A549 (cell line): ENCODE results near the gene HSPH1. TPM values are rescaled to one million over a fixed set of nuclear protein-coding genes. Genes with fewer than 3 reads are reported as not detected.

ENCODE experiments used
- ATAC-seq, 2 experiments: fragments of 200-7000 bp in 1 of 2; fragments of >200 bp in 1 of 2; cut with Nextera tagmentation in 1 of 2; cut with Tn5 transposase in 1 of 2; 3 replicates each; pipeline versions ENCODE4 v1.8.0 to v1.9.1; 2018 to 2020; ENCODE audit warnings: mild to moderate bottlenecking in 1 of 2, moderate library complexity in 1 of 2
- CTCF ChIA-PET: fragments of 300-600 bp; sonication (Branson Sonifier 250); formaldehyde crosslinking; extraction: SDS; loops from one replicate; lab custom pipeline; 2021; ENCODE audit warnings: antibody characterized with exemption, inconsistent platforms; lab: Yijun Ruan, JAX
- POLR2A ChIA-PET: fragments of 350-600 bp; formaldehyde crosslinking; extraction: SDS; loops from one replicate; lab custom pipeline; 2021; ENCODE audit warnings: antibody characterized with exemption, inconsistent platforms; lab: Yijun Ruan, JAX
- DNase-seq, 2 experiments: peaks; one replicate each; pipeline versions ENCODE4 v3.0.0 to v3.0.0-alpha.2; 2011 to 2016; ENCODE audit warnings: low read depth in 1 of 2, low spot score in 1 of 2
- FAIRE-seq: peaks from 2 replicates; lab custom pipeline; 2011; peaks lifted over from hg19 to GRCh38; lab: Jason Lieb, UNC
- H3K27ac ChIP-seq, 2 experiments: fragments of >200 bp; sonication (Bioruptor Twin); formaldehyde crosslinking; 3 replicates each; pipeline ENCODE4 v1.5.1; 2016 to 2017
- H3K4me1 ChIP-seq: fragments of >200 bp; sonication (Bioruptor Twin); formaldehyde crosslinking; 3 replicates; pipeline ENCODE4 v1.6.1; 2016
- H3K4me2 ChIP-seq: fragments of >200 bp; sonication (Bioruptor Twin); formaldehyde crosslinking; 3 replicates; pipeline ENCODE4 v1.6.1; 2016
- H3K4me3 ChIP-seq: fragments of >200 bp; sonication (Bioruptor Twin); formaldehyde crosslinking; 3 replicates; pipeline ENCODE4 v1.5.1; 2016
- H3K9me3 ChIP-seq: fragments of >200 bp; sonication (Bioruptor Twin); formaldehyde crosslinking; 3 replicates; pipeline ENCODE4 v1.6.1; 2016
- CBX2 ChIP-seq: fragments of 200-600 bp; sonication (generic); IDR thresholded peaks from 2 replicates; pipeline ENCODE4 v1.6.1; 2016; ENCODE audit warnings: low read depth, mild to moderate bottlenecking, borderline replicate concordance
- CBX8 ChIP-seq: fragments of 200-600 bp; sonication (generic); IDR thresholded peaks from 2 replicates; pipeline ENCODE4 v1.6.1; 2016
- CEBPB ChIP-seq, 2 experiments: fragments of >200 bp in 1 of 2; sonication (Bioruptor Twin) in 1 of 2; formaldehyde crosslinking in 1 of 2; IDR thresholded peaks; 2 replicates each; pipeline ENCODE4 v1.6.1; 2012 to 2016
- EP300 ChIP-seq, 2 experiments: fragments of >200 bp; sonication (Bioruptor Twin); formaldehyde crosslinking; IDR thresholded peaks; 2 replicates in 1 of 2; 3 replicates in 1 of 2; pipeline ENCODE4 v1.6.1; 2016 to 2017
- ESRRA ChIP-seq: fragments of 150-350 bp; IDR thresholded peaks from 2 replicates; pipeline ENCODE4 v1.6.1; 2014; ENCODE audit warnings: mild to moderate bottlenecking, low read length, borderline replicate concordance
- FOSB ChIP-seq: fragments of 250-450 bp; sonication (Bioruptor Pico); IDR thresholded peaks from 2 replicates; pipeline ENCODE4 v1.5.0; 2020; ENCODE audit warnings: mild to moderate bottlenecking, moderate library complexity
- FOSL2 ChIP-seq, 2 experiments: fragments of 450-650 bp in 1 of 2; fragments of >200 bp in 1 of 2; sonication (Bioruptor Twin) in 1 of 2; formaldehyde crosslinking; IDR thresholded peaks; 2 replicates each; pipeline versions ENCODE4 v1.5.0 to v1.6.1; 2016 to 2020; ENCODE audit warnings: mild to moderate bottlenecking in 1 of 2, moderate library complexity in 1 of 2
- JUN ChIP-seq, 2 experiments: fragments of >200 bp; sonication (Bioruptor Twin); formaldehyde crosslinking; IDR thresholded peaks; 2 replicates in 1 of 2; 3 replicates in 1 of 2; pipeline ENCODE4 v1.6.1; 2016 to 2017
- KDM5A ChIP-seq: fragments of 200-600 bp; sonication (generic); IDR thresholded peaks from 2 replicates; pipeline ENCODE4 v1.6.1; 2016; ENCODE audit warnings: antibody characterized with exemption, mild to moderate bottlenecking
- MAFK ChIP-seq: fragments of 450-650 bp; IDR thresholded peaks from 2 replicates; pipeline ENCODE4 v1.6.1; 2014; ENCODE audit not compliant: partially characterized antibody
- NFE2L2 ChIP-seq: fragments of 150-350 bp; conservative IDR thresholded peaks from 2 replicates; pipeline ENCODE4 v1.6.1; 2014; ENCODE audit warnings: low read length
- RAD21 ChIP-seq, 2 experiments: fragments of >200 bp in 1 of 2; sonication (Bioruptor Twin) in 1 of 2; formaldehyde crosslinking in 1 of 2; IDR thresholded peaks in 1 of 2; conservative IDR thresholded peaks in 1 of 2; 2 replicates in 1 of 2; 3 replicates in 1 of 2; pipeline ENCODE4 v1.6.1; 2012 to 2018; ENCODE audit warnings: inconsistent platforms in 1 of 2
- RFX5 ChIP-seq: fragments of 450-650 bp; IDR thresholded peaks from 2 replicates; pipeline ENCODE4 v1.7.1; 2014; ENCODE audit warnings: antibody characterized with exemption, mild to moderate bottlenecking, moderate library complexity
- SMC3 ChIP-seq: fragments of >200 bp; sonication (Bioruptor Twin); formaldehyde crosslinking; IDR thresholded peaks from 3 replicates; pipeline ENCODE4 v1.6.1; 2018; ENCODE audit warnings: inconsistent platforms
- TFCP2L1 ChIP-seq: fragments of 250-450 bp; sonication (Bioruptor Pico); IDR thresholded peaks from 2 replicates; pipeline ENCODE4 v1.5.0; 2021; ENCODE audit warnings: mild to moderate bottlenecking
- ZSCAN20 ChIP-seq: fragments of 250-450 bp; sonication (Bioruptor Pico); IDR thresholded peaks from 2 replicates; pipeline ENCODE4 v1.8.0; 2022; ENCODE audit warnings: mild to moderate bottlenecking, moderate library complexity
- WGBS: methylation state at CpG from one replicate; pipeline ENCODE4 v1.1.6; 2017; ENCODE audit errors: missing lambda C conversion rate; 5-methylcytosine and 5-hydroxymethylcytosine counted together
- polyA plus RNA-seq, 4 experiments: library from polyadenylated mRNA; depleted of rRNA in 3 of 4; stranded (reverse); fragments of >200 nt; fragmentation: RNase III in 1 of 4; extraction: RNeasy Plus Mini Kit Qiagen cat#74134 plus additional on column Dnase treatment in 1 of 4; gene quantifications; 2 replicates in 3 of 4; 3 replicates in 1 of 4; pipeline ENCODE4 v1.2.3, GENCODE V29; 2011 to 2017
- TF ChIP-seq, protein P1 (sequence below): fragments of 200-600 bp; sonication (generic); IDR thresholded peaks from 2 replicates; pipeline ENCODE4 v1.6.1; 2016; ENCODE audit warnings: antibody characterized with exemption, mild to moderate bottlenecking, moderate library complexity

The HSPH1 gene
- polyA plus RNA-seq, 2 of the 4 experiments (the other 2 are of a cell fraction) = 110 to 141 TPM

DNA sequence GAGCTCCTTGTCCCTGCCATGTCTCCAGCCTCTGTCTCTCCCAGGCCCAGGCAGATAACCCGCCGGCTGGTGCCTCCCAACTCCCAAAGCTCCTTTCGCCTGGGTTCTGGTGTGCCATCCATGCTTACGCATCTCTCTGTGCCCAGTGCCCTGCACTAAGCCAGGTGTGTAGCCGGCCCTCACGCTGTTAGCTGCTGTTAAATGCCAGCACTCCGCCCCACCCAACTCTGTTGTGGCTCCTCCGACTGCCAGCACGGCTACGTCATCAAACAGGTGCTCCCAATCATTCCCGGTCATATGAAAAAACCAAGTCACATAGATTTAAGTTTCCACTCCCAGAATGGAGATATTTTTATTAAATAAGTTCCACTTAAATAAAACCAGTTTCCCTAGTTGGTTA is 7.0 kb upstream of the HSPH1 start:
- FAIRE-seq (no peak), ATAC-seq (no peak), DNase-seq (no peak)
- Histone ChIP-seq H3K4me1 (peaks cover 46% of the 10 kb centered on the region), H3K9me3 (no peaks in the 10 kb centered on the region), H3K27ac (peak overlapping the region; percentile 37 to 54; a peak in 3 of 6 replicates), H3K4me2 (no peak overlapping the region), H3K4me3 (no peak overlapping the region)
- TF ChIP-seq CBX8 (no peak), KDM5A (no peak), RFX5 (no peak), RAD21 (conservative IDR thresholded peaks at IDR 0.05 in 1 of 2, IDR thresholded peaks at IDR 0.05 in 1 of 2) (no peak), SMC3 (no peak), CEBPB (IDR thresholded peaks at IDR 0.05) (no peak), FOSB (CRISPR knock-in tag) (no peak), MAFK (no peak), TFCP2L1 (CRISPR knock-in tag) (no peak), ESRRA (no peak)
- TF ChIP-seq, protein P1, sequence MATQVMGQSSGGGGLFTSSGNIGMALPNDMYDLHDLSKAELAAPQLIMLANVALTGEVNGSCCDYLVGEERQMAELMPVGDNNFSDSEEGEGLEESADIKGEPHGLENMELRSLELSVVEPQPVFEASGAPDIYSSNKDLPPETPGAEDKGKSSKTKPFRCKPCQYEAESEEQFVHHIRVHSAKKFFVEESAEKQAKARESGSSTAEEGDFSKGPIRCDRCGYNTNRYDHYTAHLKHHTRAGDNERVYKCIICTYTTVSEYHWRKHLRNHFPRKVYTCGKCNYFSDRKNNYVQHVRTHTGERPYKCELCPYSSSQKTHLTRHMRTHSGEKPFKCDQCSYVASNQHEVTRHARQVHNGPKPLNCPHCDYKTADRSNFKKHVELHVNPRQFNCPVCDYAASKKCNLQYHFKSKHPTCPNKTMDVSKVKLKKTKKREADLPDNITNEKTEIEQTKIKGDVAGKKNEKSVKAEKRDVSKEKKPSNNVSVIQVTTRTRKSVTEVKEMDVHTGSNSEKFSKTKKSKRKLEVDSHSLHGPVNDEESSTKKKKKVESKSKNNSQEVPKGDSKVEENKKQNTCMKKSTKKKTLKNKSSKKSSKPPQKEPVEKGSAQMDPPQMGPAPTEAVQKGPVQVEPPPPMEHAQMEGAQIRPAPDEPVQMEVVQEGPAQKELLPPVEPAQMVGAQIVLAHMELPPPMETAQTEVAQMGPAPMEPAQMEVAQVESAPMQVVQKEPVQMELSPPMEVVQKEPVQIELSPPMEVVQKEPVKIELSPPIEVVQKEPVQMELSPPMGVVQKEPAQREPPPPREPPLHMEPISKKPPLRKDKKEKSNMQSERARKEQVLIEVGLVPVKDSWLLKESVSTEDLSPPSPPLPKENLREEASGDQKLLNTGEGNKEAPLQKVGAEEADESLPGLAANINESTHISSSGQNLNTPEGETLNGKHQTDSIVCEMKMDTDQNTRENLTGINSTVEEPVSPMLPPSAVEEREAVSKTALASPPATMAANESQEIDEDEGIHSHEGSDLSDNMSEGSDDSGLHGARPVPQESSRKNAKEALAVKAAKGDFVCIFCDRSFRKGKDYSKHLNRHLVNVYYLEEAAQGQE = no peak
- POLR2A ChIA-PET = no interaction called here
- 94% methylated on average over 11 of the region's 11 CpGs for WGBS
- CTCF ChIA-PET = no interaction called here

DNA sequence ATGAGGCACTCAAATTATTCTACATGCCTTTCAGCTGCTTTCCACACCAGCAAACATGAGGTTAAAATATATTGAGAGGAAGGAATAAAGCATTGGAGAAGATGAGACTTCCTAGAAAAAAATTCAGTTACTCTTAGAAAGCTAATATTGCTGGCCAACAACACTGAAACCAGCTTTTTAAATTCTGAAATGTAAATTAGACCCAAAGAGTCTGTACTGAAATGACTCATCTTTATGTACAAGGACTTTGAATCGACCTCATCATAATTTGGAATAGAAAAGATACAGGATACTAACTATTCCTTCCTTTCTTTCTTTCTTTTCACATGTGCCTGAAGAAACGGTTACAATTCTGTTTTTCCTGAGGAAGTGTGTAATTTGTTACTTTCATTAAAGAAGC is 6.5 kb upstream of the HSPH1 start:
- TF ChIP-seq CBX2 (no peak), FOSL2 (IDR thresholded peaks at IDR 0.05) (no peak), FOSL2 (CRISPR knock-in tag; IDR thresholded peaks at IDR 0.05) (0 out of 2 replicates have a peak, but pooled peaks have one; percentile 7)
- TF ChIP-seq, all 56 proteins: peak for 1
- H3K4me3 ChIP-seq = no peak overlapping the region
- H3K4me1 ChIP-seq = peaks cover 42% of the 10 kb centered on the region
- CTCF ChIA-PET = no interaction called here
- DNase-seq (no peak), ATAC-seq (no peak), FAIRE-seq (no peak)
- H3K9me3 ChIP-seq = no peaks in the 10 kb centered on the region
- H3K4me2 ChIP-seq = peak overlapping the region; percentile 67
- H3K27ac ChIP-seq = peak overlapping the region; percentile 48 to 54
- POLR2A ChIA-PET = no interaction called here
- 35% methylated on average over 2 of the region's 2 CpGs for WGBS

DNA sequence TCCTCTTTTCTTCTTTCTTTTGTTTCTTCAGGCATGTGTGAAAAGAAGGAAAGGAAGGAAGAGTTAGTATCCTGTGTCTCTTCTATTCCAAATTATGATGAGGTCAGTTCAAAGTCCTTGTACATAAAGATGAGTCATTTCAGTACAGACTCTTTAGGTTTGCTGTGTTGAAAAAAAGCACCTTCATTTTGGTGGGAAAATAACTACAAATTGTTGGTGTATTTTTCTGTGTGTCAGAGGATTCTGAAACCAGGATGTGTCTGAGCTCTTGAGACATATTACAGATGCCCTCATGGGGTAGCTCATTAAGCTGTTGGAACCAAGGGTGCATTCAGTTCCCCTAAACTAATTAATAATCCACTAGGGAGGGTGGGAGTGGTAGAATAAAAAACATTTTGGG is 5.8 kb upstream of the HSPH1 start:
- Histone ChIP-seq H3K4me2 (peak overlapping the region; percentile 67), H3K4me3 (no peak overlapping the region)
- TF ChIP-seq NFE2L2 = no peak
- 0 out of 2 replicates have a peak, but pooled peaks have one; percentile 30 for TF ChIP-seq FOSL2 (IDR thresholded peaks at IDR 0.05)
- TF ChIP-seq FOSL2 (CRISPR knock-in tag; IDR thresholded peaks at IDR 0.05) = peak; percentile 51
- TF ChIP-seq JUN (IDR thresholded peaks at IDR 0.05) = no peak
- TF ChIP-seq EP300 (IDR thresholded peaks at IDR 0.05) = no peak
- TF ChIP-seq CEBPB (IDR thresholded peaks at IDR 0.05) = no peak
- no peak for TF ChIP-seq ZSCAN20 (CRISPR knock-in tag)
- TF ChIP-seq, all 56 proteins: peak for 1
- no peak for FAIRE-seq
- POLR2A ChIA-PET = no interaction called here
- CTCF ChIA-PET = no interaction called here
- DNase-seq = peak in 1 of 2 experiments; percentile 19
- Histone ChIP-seq H3K27ac (peak overlapping the region; percentile 48 to 54), H3K4me1 (peaks cover 39% of the 10 kb centered on the region), H3K9me3 (no peaks in the 10 kb centered on the region)
- ATAC-seq = peak in 1 of 2 experiments; percentile 19; a peak in 1 of 6 replicates

DNA sequence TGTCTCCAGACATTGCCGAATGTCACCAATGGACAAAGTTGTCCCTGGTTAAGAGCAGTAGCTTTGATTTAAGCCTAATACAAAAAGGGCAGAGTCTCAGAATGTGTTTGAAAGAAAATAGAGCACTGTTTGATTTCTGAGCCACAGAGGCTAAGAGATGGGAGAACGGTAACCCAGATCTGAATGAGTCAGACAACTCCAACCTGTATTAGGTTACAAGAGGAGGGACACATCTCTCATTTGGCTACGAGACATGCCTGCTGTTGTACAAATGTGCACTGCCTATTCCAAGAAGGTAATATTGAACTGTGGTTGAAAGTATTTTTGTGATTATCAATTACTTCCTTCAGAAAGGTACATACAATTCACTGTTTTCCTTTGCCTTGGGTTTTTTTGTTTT is 4.9 kb upstream of the HSPH1 start:
- H3K4me1 ChIP-seq = peaks cover 32% of the 10 kb centered on the region
- ATAC-seq (no peak), FAIRE-seq (no peak)
- POLR2A ChIA-PET = no interaction called here
- no peaks in the 10 kb centered on the region for H3K9me3 ChIP-seq
- peak overlapping the region; percentile 67 for H3K4me2 ChIP-seq
- TF ChIP-seq FOSL2 (IDR thresholded peaks at IDR 0.05) (no peak), FOSL2 (CRISPR knock-in tag; IDR thresholded peaks at IDR 0.05) (no peak)
- TF ChIP-seq, all 56 proteins: peak for 0
- 16% methylated on average over 3 of the region's 3 CpGs for WGBS
- peak in 1 of 2 experiments; percentile 16 for DNase-seq
- CTCF ChIA-PET = no interaction called here
- Histone ChIP-seq H3K27ac (peak overlapping the region; percentile 54 to 75), H3K4me3 (no peak overlapping the region)
